Activated naive CD8-positive, alpha-beta T cell treated with anti-CD3 and anti-CD28 coated beads, Interleukin-2, amount 10 ng/mL, durations not matched to agents 7 days and 5 days (primary cell): ENCODE data around the gene CNTNAP5. TPM values are rescaled to one million over a fixed set of nuclear protein-coding genes. Genes with fewer than 3 reads are reported as not detected.

Source experiments
- ATAC-seq: fragments of 150-1000 bp; cut with Tn5 transposase; one replicate; pipeline ENCODE4 v1.10.0; 2021; ENCODE audit warnings: low read depth, moderate library complexity
- POLR2A ChIA-PET: fragments of 350-600 bp; sonication (Branson Sonifier 250); formaldehyde crosslinking; loops from one replicate; lab custom pipeline; 2021; ENCODE audit warnings: antibody characterized with exemption; lab: Charles Lee
- DNase-seq: peaks from one replicate; pipeline ENCODE4 v3.0.0; 2021
- H3K27ac Mint-ChIP-seq: one replicate; pipeline ENCODE4 v1.8.0; 2022; ENCODE audit warnings: mild to moderate bottlenecking, mixed read lengths
- H3K27me3 Mint-ChIP-seq: one replicate; pipeline ENCODE4 v1.8.0; 2022; ENCODE audit warnings: mild to moderate bottlenecking, moderate library complexity, mixed read lengths
- H3K36me3 Mint-ChIP-seq: one replicate; pipeline ENCODE4 v1.8.0; 2021; ENCODE audit warnings: mild to moderate bottlenecking, mixed read lengths
- H3K4me1 Mint-ChIP-seq: one replicate; pipeline ENCODE4 v1.8.0; 2021; ENCODE audit warnings: mixed read lengths
- H3K4me3 Mint-ChIP-seq: one replicate; pipeline ENCODE4 v1.8.0; 2022; ENCODE audit warnings: mild to moderate bottlenecking, moderate library complexity, mixed read lengths
- H3K9me3 Mint-ChIP-seq: one replicate; pipeline ENCODE4 v1.8.0; 2021; ENCODE audit warnings: mixed read lengths
- total RNA-seq, 2 experiments: library from RNA; stranded (reverse); gene quantifications; one replicate each; pipeline ENCODE4 v1.2.3, GENCODE V29; 2021

The CNTNAP5 gene
- total RNA-seq, 2 experiments from 2014 or later: not detected

- Mint-ChIP-seq H3K9me3 (peaks cover 4% of the 10 kb centered on the region), H3K27me3 (no peaks in the 10 kb centered on the region), H3K4me1 (no peaks in the 10 kb centered on the region), H3K27ac (no peak overlapping the region), H3K36me3 (no peaks in the 10 kb centered on the region), H3K4me3 (no peak overlapping the region)
- POLR2A ChIA-PET: no interaction called here
- no peak for ATAC-seq
- no peak for DNase-seq
Measured at GRCh38 chr2:124647663-124648062, 622.6 kb downstream of the CNTNAP5 start.

- no peak overlapping the region for H3K4me3 Mint-ChIP-seq
- no peaks in the 10 kb centered on the region for H3K36me3 Mint-ChIP-seq
- ATAC-seq (no peak), DNase-seq (no peak)
- POLR2A ChIA-PET: no interaction called here
- no peaks in the 10 kb centered on the region for H3K27me3 Mint-ChIP-seq
- H3K4me1 Mint-ChIP-seq: no peaks in the 10 kb centered on the region
- H3K27ac Mint-ChIP-seq: no peak overlapping the region
- peaks cover 4% of the 10 kb centered on the region for H3K9me3 Mint-ChIP-seq
Measured at GRCh38 chr2:124649001-124649400, 623.9 kb downstream of the CNTNAP5 start.

DNA sequence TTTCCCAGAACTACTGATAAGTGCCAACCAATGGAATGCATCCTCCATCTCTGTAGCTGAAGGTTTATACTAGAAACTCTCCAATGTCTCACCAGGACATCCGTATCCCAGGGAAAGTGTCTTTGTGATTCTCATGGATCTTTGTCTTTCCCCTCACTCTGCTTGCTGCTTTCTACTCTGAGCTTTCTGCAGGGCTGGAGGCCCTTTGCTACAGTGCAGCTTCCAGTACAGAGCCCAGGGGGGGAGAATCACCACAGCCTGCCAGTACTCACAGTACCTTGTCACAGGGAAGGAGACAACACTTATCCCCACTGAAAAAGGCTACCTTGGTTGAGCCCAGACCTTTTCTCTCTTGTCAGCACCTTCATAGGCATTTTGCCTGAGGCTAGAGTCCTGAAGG is 627.0 kb downstream of the CNTNAP5 start:
- ATAC-seq: no peak
- no peak overlapping the region for H3K27ac Mint-ChIP-seq
- H3K4me1 Mint-ChIP-seq: no peaks in the 10 kb centered on the region
- H3K9me3 Mint-ChIP-seq: peaks cover 2% of the 10 kb centered on the region
- POLR2A ChIA-PET: no interaction called here
- no peaks in the 10 kb centered on the region for H3K27me3 Mint-ChIP-seq
- H3K36me3 Mint-ChIP-seq: no peaks in the 10 kb centered on the region
- H3K4me3 Mint-ChIP-seq: no peak overlapping the region
- no peak for DNase-seq

GRCh38 chr2:124658373-124658772 is 633.3 kb downstream of the CNTNAP5 start:
- H3K36me3 Mint-ChIP-seq: no peaks in the 10 kb centered on the region
- H3K27ac Mint-ChIP-seq: no peak overlapping the region
- ATAC-seq: no peak
- DNase-seq: no peak
- H3K27me3 Mint-ChIP-seq: no peaks in the 10 kb centered on the region
- POLR2A ChIA-PET: no interaction called here
- no peaks in the 10 kb centered on the region for H3K4me1 Mint-ChIP-seq
- peaks cover 4% of the 10 kb centered on the region for H3K9me3 Mint-ChIP-seq
- no peak overlapping the region for H3K4me3 Mint-ChIP-seq

- H3K9me3 Mint-ChIP-seq: peaks cover 4% of the 10 kb centered on the region
- POLR2A ChIA-PET: no interaction called here
- H3K27ac Mint-ChIP-seq: no peak overlapping the region
- H3K4me1 Mint-ChIP-seq: no peaks in the 10 kb centered on the region
- H3K36me3 Mint-ChIP-seq: no peaks in the 10 kb centered on the region
- no peaks in the 10 kb centered on the region for H3K27me3 Mint-ChIP-seq
- DNase-seq (no peak), ATAC-seq (no peak)
- H3K4me3 Mint-ChIP-seq: no peak overlapping the region
Measured at GRCh38 chr2:124661558-124661957, 636.5 kb downstream of the CNTNAP5 start.

DNA sequence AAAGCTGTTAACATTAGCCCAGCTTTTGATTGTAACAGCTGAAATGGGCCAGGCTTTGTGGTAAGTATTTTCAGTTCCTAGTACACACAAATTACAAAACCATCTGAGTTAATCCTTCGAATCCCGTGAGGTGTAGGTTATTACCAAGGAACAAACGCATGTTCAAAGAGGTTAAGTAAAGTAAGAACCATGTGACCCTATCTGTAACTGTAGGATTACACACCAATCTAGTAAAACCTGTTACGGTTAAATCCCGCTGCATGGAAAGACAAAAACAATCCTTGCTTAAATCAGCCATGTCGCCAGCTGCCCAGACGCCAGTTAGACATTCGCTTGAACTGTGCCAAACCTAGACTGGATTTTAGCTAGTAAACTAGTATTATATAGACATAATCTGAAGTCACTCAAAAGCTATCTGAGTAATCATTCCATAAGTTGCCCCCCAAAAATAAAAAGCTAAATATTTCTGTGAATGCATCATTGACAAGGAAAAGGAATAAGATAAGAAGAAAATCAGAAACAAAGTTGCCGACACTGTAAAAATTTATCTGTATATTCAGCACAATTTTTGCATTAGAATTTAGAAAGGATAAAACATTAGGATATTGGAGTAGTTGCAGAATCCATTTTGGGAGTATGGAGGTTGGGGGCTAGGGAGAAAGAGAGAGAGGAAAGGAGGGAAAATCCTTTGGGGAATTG is 638.0 kb downstream of the CNTNAP5 start:
- ATAC-seq (no peak), DNase-seq (no peak)
- Mint-ChIP-seq H3K4me1 (no peaks in the 10 kb centered on the region), H3K27ac (no peak overlapping the region), H3K9me3 (peaks cover 4% of the 10 kb centered on the region), H3K36me3 (no peaks in the 10 kb centered on the region), H3K27me3 (no peaks in the 10 kb centered on the region), H3K4me3 (no peak overlapping the region)
- POLR2A ChIA-PET: no interaction called here

DNA sequence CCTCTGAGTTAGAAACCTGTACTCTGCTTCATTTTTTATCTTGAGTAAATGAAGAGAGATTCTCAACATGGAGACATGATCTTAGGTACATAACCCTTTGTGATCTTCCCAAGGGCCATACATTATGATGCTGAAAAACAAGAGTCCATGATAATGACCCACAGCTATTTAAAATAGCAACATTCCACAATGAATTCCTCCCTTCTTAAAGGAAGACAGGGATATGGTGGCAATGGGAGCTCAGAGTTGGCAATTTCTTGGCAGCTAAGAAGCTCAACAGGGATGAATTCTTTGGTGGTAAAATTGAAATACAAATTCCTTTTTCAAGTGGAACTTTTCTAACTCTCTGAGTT is 638.5 kb downstream of the CNTNAP5 start:
- Mint-ChIP-seq H3K27ac (no peak overlapping the region), H3K9me3 (peaks cover 4% of the 10 kb centered on the region), H3K4me3 (no peak overlapping the region), H3K36me3 (no peaks in the 10 kb centered on the region), H3K27me3 (no peaks in the 10 kb centered on the region), H3K4me1 (no peaks in the 10 kb centered on the region)
- POLR2A ChIA-PET: no interaction called here
- DNase-seq: no peak
- no peak for ATAC-seq

DNA sequence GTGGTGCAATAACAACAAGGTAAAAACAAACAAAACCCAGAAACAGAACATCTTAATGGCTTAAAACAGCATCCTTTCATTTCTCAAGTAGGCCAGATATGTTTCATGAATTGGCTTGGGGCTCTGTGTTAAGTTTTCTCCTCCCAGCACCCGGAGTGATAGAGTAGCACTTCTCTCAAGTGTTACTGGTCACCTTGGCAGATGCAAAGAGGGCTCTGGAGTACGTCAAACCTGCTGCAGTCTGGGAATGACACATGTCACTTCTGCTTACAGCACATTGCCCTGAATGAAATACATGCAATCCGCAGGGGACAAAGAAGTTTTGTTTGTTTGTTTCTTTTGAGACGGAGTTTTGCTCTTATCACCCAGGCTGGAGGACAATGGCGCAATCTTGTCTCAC is 639.3 kb downstream of the CNTNAP5 start:
- Mint-ChIP-seq H3K4me1 (no peaks in the 10 kb centered on the region), H3K27me3 (no peaks in the 10 kb centered on the region), H3K27ac (no peak overlapping the region), H3K36me3 (no peaks in the 10 kb centered on the region), H3K4me3 (no peak overlapping the region), H3K9me3 (peaks cover 6% of the 10 kb centered on the region)
- POLR2A ChIA-PET: no interaction called here
- no peak for DNase-seq
- ATAC-seq: no peak

GRCh38 chr2:124666976-124667375 is 641.9 kb downstream of the CNTNAP5 start:
- ATAC-seq: no peak
- no peak for DNase-seq
- no peaks in the 10 kb centered on the region for H3K27me3 Mint-ChIP-seq
- H3K27ac Mint-ChIP-seq: no peak overlapping the region
- H3K9me3 Mint-ChIP-seq: peaks cover 4% of the 10 kb centered on the region
- H3K4me1 Mint-ChIP-seq: no peaks in the 10 kb centered on the region
- POLR2A ChIA-PET: no interaction called here
- H3K4me3 Mint-ChIP-seq: no peak overlapping the region
- no peaks in the 10 kb centered on the region for H3K36me3 Mint-ChIP-seq

DNA sequence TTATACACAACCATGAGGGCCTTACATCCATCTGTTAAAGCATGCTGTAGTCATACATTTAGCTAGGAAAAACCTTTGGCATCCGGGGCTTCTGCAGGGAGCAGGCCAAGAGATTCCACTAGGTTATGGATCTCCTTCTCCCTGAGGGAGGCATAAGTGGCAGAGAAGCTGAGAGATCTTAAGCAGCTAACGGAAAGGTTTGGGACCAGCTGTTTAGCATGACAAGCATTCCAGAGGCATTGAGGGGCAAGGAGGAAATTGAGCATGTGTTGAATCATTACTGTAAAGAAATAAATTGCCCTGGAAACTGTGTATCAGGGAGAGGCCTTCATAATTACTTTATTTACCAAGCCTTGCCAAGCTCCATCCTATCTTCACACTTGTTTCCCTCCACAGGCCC is 643.1 kb downstream of the CNTNAP5 start:
- no peak overlapping the region for H3K27ac Mint-ChIP-seq
- POLR2A ChIA-PET: no interaction called here
- H3K9me3 Mint-ChIP-seq: peaks cover 2% of the 10 kb centered on the region
- no peak overlapping the region for H3K4me3 Mint-ChIP-seq
- no peaks in the 10 kb centered on the region for H3K4me1 Mint-ChIP-seq
- no peaks in the 10 kb centered on the region for H3K36me3 Mint-ChIP-seq
- DNase-seq (no peak), ATAC-seq (no peak)
- no peaks in the 10 kb centered on the region for H3K27me3 Mint-ChIP-seq

GRCh38 chr2:124670187-124670586 is 645.1 kb downstream of the CNTNAP5 start:
- no peak for DNase-seq
- POLR2A ChIA-PET: no interaction called here
- no peaks in the 10 kb centered on the region for H3K4me1 Mint-ChIP-seq
- no peaks in the 10 kb centered on the region for H3K27me3 Mint-ChIP-seq
- no peak overlapping the region for H3K27ac Mint-ChIP-seq
- no peak for ATAC-seq
- no peaks in the 10 kb centered on the region for H3K36me3 Mint-ChIP-seq
- H3K9me3 Mint-ChIP-seq: peaks cover 2% of the 10 kb centered on the region
- no peak overlapping the region for H3K4me3 Mint-ChIP-seq

DNA sequence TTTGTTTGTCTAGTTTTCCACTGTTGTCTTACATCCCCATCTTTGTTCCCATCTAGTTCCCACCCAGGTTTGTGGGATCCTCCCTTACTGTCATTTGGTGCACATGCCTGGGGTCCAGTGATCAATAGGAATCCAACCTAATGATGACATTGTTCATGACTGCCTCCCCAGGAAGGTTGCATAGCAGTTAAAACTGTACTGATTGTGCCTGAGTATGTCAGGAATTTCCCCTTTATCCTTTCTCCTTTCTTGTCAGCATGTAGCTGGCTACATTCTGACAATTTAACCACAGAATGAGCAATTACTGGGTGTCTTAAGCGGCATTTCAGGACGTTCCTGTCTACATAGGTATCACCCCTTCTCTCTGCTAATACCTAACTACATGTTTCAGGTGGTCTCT is 653.0 kb downstream of the CNTNAP5 start:
- no peaks in the 10 kb centered on the region for H3K36me3 Mint-ChIP-seq
- no peak overlapping the region for H3K4me3 Mint-ChIP-seq
- no peak for DNase-seq
- peaks cover 4% of the 10 kb centered on the region for H3K9me3 Mint-ChIP-seq
- no peaks in the 10 kb centered on the region for H3K4me1 Mint-ChIP-seq
- POLR2A ChIA-PET: no interaction called here
- ATAC-seq: no peak
- H3K27ac Mint-ChIP-seq: no peak overlapping the region
- H3K27me3 Mint-ChIP-seq: no peaks in the 10 kb centered on the region

GRCh38 chr2:124683536-124684428 is 658.7 kb downstream of the CNTNAP5 start:
- Mint-ChIP-seq H3K4me3 (no peak overlapping the region), H3K4me1 (no peaks in the 10 kb centered on the region)
- POLR2A ChIA-PET: no interaction called here

GRCh38 chr2:124689348-124689747 is 664.3 kb downstream of the CNTNAP5 start:
- H3K9me3 Mint-ChIP-seq: peaks cover 23% of the 10 kb centered on the region
- POLR2A ChIA-PET: no interaction called here
- no peaks in the 10 kb centered on the region for H3K27me3 Mint-ChIP-seq
- DNase-seq: no peak
- H3K4me3 Mint-ChIP-seq: no peak overlapping the region
- no peaks in the 10 kb centered on the region for H3K4me1 Mint-ChIP-seq
- H3K36me3 Mint-ChIP-seq: no peaks in the 10 kb centered on the region
- no peak for ATAC-seq
- no peak overlapping the region for H3K27ac Mint-ChIP-seq

More at GRCh38 chr2:124683536-124684428, 658.7 kb downstream of the CNTNAP5 start:
- no peak overlapping the region for H3K27ac Mint-ChIP-seq
- H3K27me3 Mint-ChIP-seq: no peaks in the 10 kb centered on the region
- no peaks in the 10 kb centered on the region for H3K36me3 Mint-ChIP-seq
- H3K9me3 Mint-ChIP-seq: peaks cover 11% of the 10 kb centered on the region
- no peak for ATAC-seq
- DNase-seq: no peak
